ENCODE measurements around the gene AKR1D1. TPM values are rescaled to one million over a fixed set of nuclear protein-coding genes. Genes with fewer than 3 reads are reported as not detected.

Gene AKR1D1
- polyA plus RNA-seq, 1 donor from 2014 or later = not detected

DNA sequence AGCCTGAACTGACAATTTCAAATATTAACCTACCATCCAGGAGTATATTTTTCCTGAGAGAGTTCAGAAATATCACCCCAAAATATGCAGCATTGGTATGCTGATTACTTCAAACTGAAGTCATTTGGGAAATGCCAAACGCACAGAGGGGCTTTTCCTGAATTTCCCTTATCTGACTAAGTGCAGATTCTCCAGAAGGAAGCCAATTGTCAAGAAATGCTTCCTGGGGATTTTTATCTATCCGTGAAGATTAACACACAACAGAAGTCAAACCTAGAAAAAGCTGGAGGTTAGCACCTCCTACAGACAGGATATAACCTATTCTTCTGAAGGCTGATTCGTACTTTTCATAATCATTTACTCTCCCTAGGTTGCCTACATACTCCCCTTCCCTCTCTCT lies 91.0 kb downstream of the AKR1D1 start:
- H3K79me2 ChIP-seq (replicated peaks; ENCODE audit: insufficient read depth, low read length) = peaks cover 12% of the 10 kb centered on the region
- H3K9ac ChIP-seq (ENCODE audit: low read length) = no peak overlapping the region
- H3K4me2 ChIP-seq (ENCODE audit: low read length) = no peak overlapping the region
- H3F3A ChIP-seq (ENCODE audit: insufficient read depth, low read length, poor library complexity, severe bottlenecking) = peaks cover 7% of the 10 kb centered on the region
- TF ChIP-seq, protein P1, sequence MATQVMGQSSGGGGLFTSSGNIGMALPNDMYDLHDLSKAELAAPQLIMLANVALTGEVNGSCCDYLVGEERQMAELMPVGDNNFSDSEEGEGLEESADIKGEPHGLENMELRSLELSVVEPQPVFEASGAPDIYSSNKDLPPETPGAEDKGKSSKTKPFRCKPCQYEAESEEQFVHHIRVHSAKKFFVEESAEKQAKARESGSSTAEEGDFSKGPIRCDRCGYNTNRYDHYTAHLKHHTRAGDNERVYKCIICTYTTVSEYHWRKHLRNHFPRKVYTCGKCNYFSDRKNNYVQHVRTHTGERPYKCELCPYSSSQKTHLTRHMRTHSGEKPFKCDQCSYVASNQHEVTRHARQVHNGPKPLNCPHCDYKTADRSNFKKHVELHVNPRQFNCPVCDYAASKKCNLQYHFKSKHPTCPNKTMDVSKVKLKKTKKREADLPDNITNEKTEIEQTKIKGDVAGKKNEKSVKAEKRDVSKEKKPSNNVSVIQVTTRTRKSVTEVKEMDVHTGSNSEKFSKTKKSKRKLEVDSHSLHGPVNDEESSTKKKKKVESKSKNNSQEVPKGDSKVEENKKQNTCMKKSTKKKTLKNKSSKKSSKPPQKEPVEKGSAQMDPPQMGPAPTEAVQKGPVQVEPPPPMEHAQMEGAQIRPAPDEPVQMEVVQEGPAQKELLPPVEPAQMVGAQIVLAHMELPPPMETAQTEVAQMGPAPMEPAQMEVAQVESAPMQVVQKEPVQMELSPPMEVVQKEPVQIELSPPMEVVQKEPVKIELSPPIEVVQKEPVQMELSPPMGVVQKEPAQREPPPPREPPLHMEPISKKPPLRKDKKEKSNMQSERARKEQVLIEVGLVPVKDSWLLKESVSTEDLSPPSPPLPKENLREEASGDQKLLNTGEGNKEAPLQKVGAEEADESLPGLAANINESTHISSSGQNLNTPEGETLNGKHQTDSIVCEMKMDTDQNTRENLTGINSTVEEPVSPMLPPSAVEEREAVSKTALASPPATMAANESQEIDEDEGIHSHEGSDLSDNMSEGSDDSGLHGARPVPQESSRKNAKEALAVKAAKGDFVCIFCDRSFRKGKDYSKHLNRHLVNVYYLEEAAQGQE (IDR thresholded peaks at IDR 0.05; ENCODE audit: borderline replicate concordance) = no peak
- no peak for TF ChIP-seq EP300 (conservative IDR thresholded peaks at IDR 0.05; ENCODE audit: poor library complexity, severe bottlenecking)
- no peak for TF ChIP-seq TAF1 (IDR thresholded peaks at IDR 0.05; ENCODE audit: low read depth)
- TF ChIP-seq MXI1 (conservative IDR thresholded peaks at IDR 0.05; ENCODE audit: poor library complexity, severe bottlenecking) = no peak
- TF ChIP-seq EZH2 (IDR thresholded peaks at IDR 0.05; ENCODE audit: borderline replicate concordance, insufficient read depth, low read length, poor library complexity, severe bottlenecking) = no peak
- TF ChIP-seq, protein P2, sequence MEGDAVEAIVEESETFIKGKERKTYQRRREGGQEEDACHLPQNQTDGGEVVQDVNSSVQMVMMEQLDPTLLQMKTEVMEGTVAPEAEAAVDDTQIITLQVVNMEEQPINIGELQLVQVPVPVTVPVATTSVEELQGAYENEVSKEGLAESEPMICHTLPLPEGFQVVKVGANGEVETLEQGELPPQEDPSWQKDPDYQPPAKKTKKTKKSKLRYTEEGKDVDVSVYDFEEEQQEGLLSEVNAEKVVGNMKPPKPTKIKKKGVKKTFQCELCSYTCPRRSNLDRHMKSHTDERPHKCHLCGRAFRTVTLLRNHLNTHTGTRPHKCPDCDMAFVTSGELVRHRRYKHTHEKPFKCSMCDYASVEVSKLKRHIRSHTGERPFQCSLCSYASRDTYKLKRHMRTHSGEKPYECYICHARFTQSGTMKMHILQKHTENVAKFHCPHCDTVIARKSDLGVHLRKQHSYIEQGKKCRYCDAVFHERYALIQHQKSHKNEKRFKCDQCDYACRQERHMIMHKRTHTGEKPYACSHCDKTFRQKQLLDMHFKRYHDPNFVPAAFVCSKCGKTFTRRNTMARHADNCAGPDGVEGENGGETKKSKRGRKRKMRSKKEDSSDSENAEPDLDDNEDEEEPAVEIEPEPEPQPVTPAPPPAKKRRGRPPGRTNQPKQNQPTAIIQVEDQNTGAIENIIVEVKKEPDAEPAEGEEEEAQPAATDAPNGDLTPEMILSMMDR (IDR thresholded peaks at IDR 0.05; ENCODE audit: poor library complexity, severe bottlenecking) = no peak
- no peak for TF ChIP-seq RAD21 (conservative IDR thresholded peaks at IDR 0.05)
- no peak for TF ChIP-seq POLR2AphosphoS5 (IDR thresholded peaks at IDR 0.05)
- TF ChIP-seq SMC3 (conservative IDR thresholded peaks at IDR 0.05; ENCODE audit: poor library complexity) = no peak
- no peaks in the 10 kb centered on the region for H3K27me3 ChIP-seq (ENCODE audit: insufficient read depth, low read depth, low read length)
- H3K36me3 ChIP-seq (ENCODE audit: insufficient read depth, low read length) = peaks cover 3% of the 10 kb centered on the region
- peaks cover 14% of the 10 kb centered on the region for H3K9me3 ChIP-seq (ENCODE audit: low read length)
- no peak overlapping the region for H3K4me3 ChIP-seq (ENCODE audit: low read length)
- H2AFZ ChIP-seq (ENCODE audit: low read depth, low read length) = no peak overlapping the region
- no peaks in the 10 kb centered on the region for H4K20me1 ChIP-seq (ENCODE audit: insufficient read depth)
- no peaks in the 10 kb centered on the region for H3K9me2 ChIP-seq (ENCODE audit: insufficient read depth, low read length)
- H3K27ac ChIP-seq (ENCODE audit: low read length) = no peak overlapping the region

- Histone ChIP-seq H3K36me3 (ENCODE audit: insufficient read depth, low read length) (peaks cover 3% of the 10 kb centered on the region), H2AFZ (ENCODE audit: low read depth, low read length) (no peak overlapping the region), H3F3A (ENCODE audit: insufficient read depth, low read length, poor library complexity, severe bottlenecking) (peaks cover 4% of the 10 kb centered on the region), H3K4me3 (ENCODE audit: low read length) (no peak overlapping the region), H3K27ac (ENCODE audit: low read length) (no peak overlapping the region), H3K4me2 (ENCODE audit: low read length) (no peak overlapping the region), H3K9me3 (ENCODE audit: low read length) (peaks cover 14% of the 10 kb centered on the region), H3K9me2 (ENCODE audit: insufficient read depth, low read length) (no peaks in the 10 kb centered on the region), H3K79me2 (replicated peaks; ENCODE audit: insufficient read depth, low read length) (peaks cover 10% of the 10 kb centered on the region), H4K20me1 (ENCODE audit: insufficient read depth) (no peaks in the 10 kb centered on the region), H3K9ac (ENCODE audit: low read length) (no peak overlapping the region), H3K27me3 (ENCODE audit: insufficient read depth, low read depth, low read length) (no peaks in the 10 kb centered on the region)
- no peak for TF ChIP-seq SMC3 (conservative IDR thresholded peaks at IDR 0.05; ENCODE audit: poor library complexity)
- TF ChIP-seq, protein P1 (IDR thresholded peaks at IDR 0.05; ENCODE audit: borderline replicate concordance) = no peak
- no peak for TF ChIP-seq EP300 (conservative IDR thresholded peaks at IDR 0.05; ENCODE audit: poor library complexity, severe bottlenecking)
- no peak for TF ChIP-seq POLR2AphosphoS5 (IDR thresholded peaks at IDR 0.05)
- TF ChIP-seq, protein P2 (IDR thresholded peaks at IDR 0.05; ENCODE audit: poor library complexity, severe bottlenecking) = no peak
- TF ChIP-seq RAD21 (conservative IDR thresholded peaks at IDR 0.05) = no peak
- no peak for TF ChIP-seq TAF1 (IDR thresholded peaks at IDR 0.05; ENCODE audit: low read depth)
- no peak for TF ChIP-seq MXI1 (conservative IDR thresholded peaks at IDR 0.05; ENCODE audit: poor library complexity, severe bottlenecking)
- no peak for TF ChIP-seq EZH2 (IDR thresholded peaks at IDR 0.05; ENCODE audit: borderline replicate concordance, insufficient read depth, low read length, poor library complexity, severe bottlenecking)
Measured at GRCh38 chr7:138167869-138168296, 91.6 kb downstream of the AKR1D1 start.
